HG03558 (cell line): ENCODE measurements around the gene HBD.

Experiments
- ATAC-seq: cut with Tn5 transposase; IDR thresholded peaks from one replicate; pipeline ENCODE4 v1.9.1; 2021; ENCODE audit warnings: moderate number of reproducible peaks; ENCODE audit not compliant: unreplicated experiment; ENCODE audit errors: extremely low read depth

HBD gene

GRCh38 chr11:5196731-5197130 is 37.6 kb downstream of the HBD start:
- no peak for ATAC-seq

- no peak for ATAC-seq
These were observed 38.2 kb downstream of the HBD start for GRCh38 chr11:5196067-5196466.

- ATAC-seq, result no peak
These were observed 41.5 kb downstream of the HBD start for GRCh38 chr11:5192738-5193137.

GRCh38 chr11:5188201-5188600 is 46.1 kb downstream of the HBD start:
- ATAC-seq, result no peak
